PC-9 (cell line): ENCODE measurements around the gene ST3GAL2. TPM values are rescaled to one million over a fixed set of nuclear protein-coding genes. Genes with fewer than 3 reads are reported as not detected.

ENCODE experiments used
- BruUV-seq: library from RNA; stranded (reverse); fragments of 400-500 nt; replicated peaks from 2 replicates; lab custom pipeline; 2021; lab: Mats Ljungman, UMichigan
- CTCF ChIA-PET: fragments of 300-600 bp; sonication (Branson Sonifier 250); formaldehyde crosslinking; loops from one replicate; lab custom pipeline; 2022; ENCODE audit warnings: antibody characterized with exemption; lab: Charles Lee
- POLR2A ChIA-PET: fragments of 300-600 bp; sonication (Branson Sonifier 250); formaldehyde crosslinking; loops from one replicate; lab custom pipeline; 2022; ENCODE audit warnings: antibody characterized with exemption; ENCODE audit not compliant: unreplicated experiment; lab: Charles Lee
- DNase-seq, 2 experiments: peaks; one replicate each; pipeline versions ENCODE4 v3.0.0 to v3.0.0-alpha.2; 2015 to 2022; ENCODE audit warnings: mixed read lengths in 1 of 2
- H2AFZ ChIP-seq: fragments of 200-600 bp; sonication (generic); 2 replicates; pipeline ENCODE4 v1.8.1; 2017; ENCODE audit warnings: antibody characterized with exemption
- H3F3A ChIP-seq: fragments of 200-600 bp; sonication (generic); 2 replicates; pipeline ENCODE4 v1.8.1; 2017; ENCODE audit warnings: antibody characterized with exemption, mild to moderate bottlenecking, low read depth; ENCODE audit not compliant: insufficient read depth
- H3K27ac ChIP-seq: fragments of 200-600 bp; sonication (generic); 2 replicates; pipeline ENCODE4 v1.6.1; 2016; ENCODE audit warnings: mixed run types
- H3K27me3 ChIP-seq: fragments of 200-600 bp; sonication (generic); 2 replicates; pipeline ENCODE4 v1.6.1; 2016; ENCODE audit warnings: low read depth, mixed run types; ENCODE audit not compliant: insufficient read depth
- H3K36me3 ChIP-seq: fragments of 200-600 bp; sonication (generic); 2 replicates; pipeline ENCODE4 v1.6.1; 2016; ENCODE audit warnings: low read depth, mixed run types
- H3K4me1 ChIP-seq: fragments of 200-600 bp; sonication (generic); replicated peaks from 2 replicates; pipeline ENCODE4 v1.6.1; 2016; ENCODE audit warnings: mixed run types; ENCODE audit not compliant: insufficient read depth
- H3K4me2 ChIP-seq: fragments of 200-600 bp; sonication (generic); 2 replicates; pipeline ENCODE4 v1.6.1; 2017; ENCODE audit warnings: mixed run types
- H3K4me3 ChIP-seq: fragments of 200-600 bp; sonication (generic); 2 replicates; pipeline ENCODE4 v1.6.1; 2016; ENCODE audit warnings: mixed run types
- H3K79me2 ChIP-seq: fragments of 200-600 bp; sonication (generic); 2 replicates; pipeline ENCODE4 v1.6.1; 2017; ENCODE audit warnings: low read depth, mixed run types
- H3K9me2 ChIP-seq: fragments of 200-600 bp; sonication (generic); 2 replicates; pipeline ENCODE4 v1.8.1; 2017; ENCODE audit warnings: mild to moderate bottlenecking; ENCODE audit not compliant: insufficient read depth
- H3K9me3 ChIP-seq: fragments of 200-600 bp; sonication (generic); 2 replicates; pipeline ENCODE4 v1.8.1; 2016; ENCODE audit warnings: low read depth; ENCODE audit not compliant: insufficient read depth
- H4K20me1 ChIP-seq: fragments of 200-600 bp; sonication (generic); 2 replicates; pipeline ENCODE4 v1.8.1; 2017; ENCODE audit not compliant: insufficient read depth
- CTCF ChIP-seq: fragments of 200-600 bp; sonication (generic); conservative IDR thresholded peaks from 2 replicates; pipeline ENCODE4 v1.6.1; 2017; ENCODE audit warnings: mixed run types, antibody characterized with exemption, mild to moderate bottlenecking, moderate library complexity
- EZH2 ChIP-seq: fragments of 200-600 bp; sonication (generic); IDR thresholded peaks from 2 replicates; pipeline ENCODE4 v1.8.0; 2017; ENCODE audit warnings: antibody characterized with exemption, low read depth
- intact Hi-C: fragments of 100-400 bp; cut with micrococcal nuclease; formaldehyde crosslinking; loops from one replicate; pipeline ENCODE4 v1.10.0; 2022; ENCODE audit not compliant: unreplicated experiment
- total RNA-seq: library from RNA; stranded (reverse); gene quantifications from 2 replicates; pipeline ENCODE4 v1.2.3, GENCODE V29; 2021

The ST3GAL2 gene
- total RNA-seq, 1 experiment from 2014 or later, result 9.7 TPM

- POLR2A ChIA-PET, result no interaction called here
- no peak overlapping the region for H2AFZ ChIP-seq
- no TSS peak for BruUV-seq
These were observed 24.3 kb upstream of the ST3GAL2 start for GRCh38 chr16:70463235-70463634.

GRCh38 chr16:70460737-70461261, 21.9 kb upstream of the ST3GAL2 start:
- Histone ChIP-seq H3K4me3 (no peak overlapping the region), H2AFZ (no peak overlapping the region), H3K27ac (no peak overlapping the region), H3K79me2 (0 out of 2 replicates have a peak, but pooled peaks cover 6% of the 10 kb centered on the region), H3K9me3 (no peaks in the 10 kb centered on the region), H3K4me2 (no peak overlapping the region), H3K4me1 (peaks cover 3% of the 10 kb centered on the region; the same call in 1 of the 2 replicates), H4K20me1 (no peaks in the 10 kb centered on the region), H3K36me3 (no peaks in the 10 kb centered on the region), H3K27me3 (no peaks in the 10 kb centered on the region), H3K9me2 (no peaks in the 10 kb centered on the region), H3F3A (no peaks in the 10 kb centered on the region; the same call in 1 of the 2 replicates)
- ChIA-PET POLR2A (no interaction called here), CTCF (no interaction called here)
- no peak for TF ChIP-seq EZH2
- no peak for TF ChIP-seq CTCF
- BruUV-seq, result no TSS peak
- intact Hi-C loops, result no loop called here
- DNase-seq, result no peak

More at GRCh38 chr16:70463235-70463634, 24.3 kb upstream of the ST3GAL2 start:
- Histone ChIP-seq H3K4me3 (no peak overlapping the region), H3K27ac (no peak overlapping the region), H3F3A (no peaks in the 10 kb centered on the region), H3K4me1 (no peaks in the 10 kb centered on the region), H4K20me1 (no peaks in the 10 kb centered on the region), H3K4me2 (no peak overlapping the region), H3K36me3 (no peaks in the 10 kb centered on the region), H3K27me3 (no peaks in the 10 kb centered on the region), H3K9me3 (no peaks in the 10 kb centered on the region), H3K9me2 (no peaks in the 10 kb centered on the region), H3K79me2 (no peaks in the 10 kb centered on the region)
- intact Hi-C loops, result no loop called here
- CTCF ChIA-PET, result no interaction called here
- no peak for DNase-seq
- no peak for TF ChIP-seq EZH2
- TF ChIP-seq CTCF, result no peak

GRCh38 chr16:70457446-70458166, 18.7 kb upstream of the ST3GAL2 start:
- Histone ChIP-seq H2AFZ (no peak overlapping the region), H3K27me3 (no peaks in the 10 kb centered on the region), H3K9me2 (no peaks in the 10 kb centered on the region), H3K27ac (no peak overlapping the region), H3K4me1 (peaks cover 14% of the 10 kb centered on the region), H4K20me1 (no peaks in the 10 kb centered on the region), H3F3A (peaks cover 5% of the 10 kb centered on the region; the same call in 1 of the 2 replicates), H3K36me3 (no peaks in the 10 kb centered on the region), H3K4me2 (no peak overlapping the region), H3K9me3 (no peaks in the 10 kb centered on the region), H3K4me3 (no peak overlapping the region), H3K79me2 (0 out of 2 replicates have a peak, but pooled peaks cover 8% of the 10 kb centered on the region)
- CTCF ChIA-PET, result no interaction called here
- intact Hi-C loops, result no loop called here
- BruUV-seq, result no TSS peak
- no peak for DNase-seq
- POLR2A ChIA-PET, result no interaction called here
- TF ChIP-seq EZH2 (no peak), CTCF (no peak)
